NCI-H82 treated with DMSO at 0.1 percent for 48 hours (cell line): Measurements from ENCODE around the gene USP34.
A peak's percentile ranks its signal among the peaks of the same experiment; 100 is the strongest.
"Not testable (repeated sequence)": the region's sequence is repeated elsewhere in the genome, so short reads cannot be mapped to it uniquely, and the experiment has no call there.

Experiments used
- DNase-seq: peaks from one replicate; lab custom pipeline; 2025; ENCODE audit not compliant: unreplicated experiment; lab: John Stamatoyannopoulos, UW

USP34 gene

DNA sequence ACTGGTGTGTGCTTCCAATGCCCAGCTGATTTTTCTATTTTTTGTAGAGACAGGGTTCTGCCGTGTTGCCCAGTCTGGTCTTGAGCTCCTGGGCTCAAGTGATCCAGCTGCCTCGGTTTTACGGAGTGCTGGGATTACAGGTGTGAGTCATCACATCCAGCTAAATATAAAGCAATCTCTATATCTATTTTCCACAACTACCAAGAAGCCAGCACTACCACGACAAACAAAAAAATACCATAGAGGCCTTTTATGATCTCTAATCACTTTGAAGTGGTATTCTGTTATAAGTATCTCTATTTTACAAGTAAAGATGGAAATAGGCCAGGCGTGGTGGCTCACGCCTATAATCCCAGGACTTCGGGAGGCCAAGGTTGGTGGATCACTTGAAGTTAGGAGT lies 274.2 kb downstream of the USP34 start:
- DNase-seq = no peak

DNA sequence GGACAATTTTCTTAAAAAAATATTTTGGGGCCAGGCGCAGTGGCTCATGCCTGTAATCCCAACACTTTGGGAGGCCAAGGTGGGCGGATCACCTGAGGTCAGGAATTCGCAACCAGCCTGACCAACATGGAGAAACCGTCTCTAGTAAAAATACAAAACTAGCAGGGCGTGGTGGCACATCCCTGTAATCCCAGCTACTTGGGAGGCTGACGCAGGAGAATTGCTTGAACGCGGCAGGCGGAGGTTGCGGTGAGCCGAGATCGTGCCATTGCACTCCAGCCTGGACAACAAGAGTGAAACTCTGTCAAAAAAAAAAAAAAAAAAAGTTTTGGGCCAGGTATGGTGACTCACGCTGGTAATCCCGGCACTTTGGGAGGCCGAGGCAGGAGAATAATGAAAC lies 276.2 kb downstream of the USP34 start:
- DNase-seq = not testable (repeated sequence)

DNA sequence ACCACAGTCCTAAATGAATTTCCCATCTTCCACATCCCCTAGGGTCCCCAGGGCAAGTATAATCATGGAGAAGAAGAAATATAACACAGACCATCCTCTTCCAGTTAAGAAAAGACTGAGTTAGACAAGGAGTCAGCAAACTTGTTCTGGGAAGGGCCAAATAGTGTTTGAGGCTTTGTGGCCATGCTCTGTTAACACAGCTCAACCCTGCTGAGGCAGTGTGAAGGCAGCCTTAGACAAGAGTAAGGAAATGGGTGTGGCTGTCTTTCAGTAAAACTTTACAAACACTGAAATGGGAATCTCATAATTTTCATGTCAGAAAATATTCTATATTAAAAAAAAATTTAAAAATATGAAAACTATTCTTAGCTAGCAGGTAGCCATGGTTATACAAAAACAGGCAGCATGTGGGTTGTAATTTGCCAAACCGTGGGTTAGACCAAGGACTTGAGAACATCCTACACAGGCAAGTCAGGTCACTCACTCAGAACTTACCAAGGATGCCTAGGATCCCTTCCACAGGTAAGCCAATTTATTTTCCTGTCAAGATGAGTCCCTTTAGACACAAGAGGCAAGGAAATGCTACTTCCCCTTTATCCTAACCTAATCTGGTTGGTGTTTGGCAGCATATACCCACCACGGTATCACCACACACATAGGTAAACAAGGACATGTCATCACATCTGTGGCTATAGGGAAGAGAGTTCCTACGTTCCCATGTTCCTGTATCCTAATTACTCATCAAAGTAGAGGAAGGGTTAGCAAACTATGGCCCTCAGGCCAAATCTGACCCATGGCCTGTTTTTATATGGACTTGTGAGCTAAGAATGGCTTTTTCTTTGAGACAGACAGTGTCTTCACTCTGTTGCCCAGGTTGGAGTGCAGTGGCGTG lies 277.0 kb downstream of the USP34 start:
- no peak for DNase-seq

DNA sequence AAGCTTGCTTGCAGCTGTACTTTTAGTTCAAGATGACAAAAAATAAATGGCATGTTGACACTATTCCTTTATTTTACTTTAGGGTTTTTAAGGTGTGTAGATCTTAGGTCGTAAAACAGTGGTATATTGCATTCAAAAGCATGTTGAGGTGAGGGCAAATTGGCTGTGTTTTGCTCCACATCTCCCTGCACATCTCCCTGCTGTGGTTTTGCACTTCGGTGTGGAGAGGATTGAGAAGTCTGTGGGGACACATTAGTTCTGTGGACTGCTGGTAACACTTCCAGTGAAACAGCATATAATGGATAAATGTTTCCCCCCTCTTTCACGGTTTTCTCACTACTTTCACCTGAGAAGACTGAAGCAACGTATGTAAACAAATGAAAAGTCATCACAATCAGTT lies 283.8 kb downstream of the USP34 start:
- no peak for DNase-seq

DNA sequence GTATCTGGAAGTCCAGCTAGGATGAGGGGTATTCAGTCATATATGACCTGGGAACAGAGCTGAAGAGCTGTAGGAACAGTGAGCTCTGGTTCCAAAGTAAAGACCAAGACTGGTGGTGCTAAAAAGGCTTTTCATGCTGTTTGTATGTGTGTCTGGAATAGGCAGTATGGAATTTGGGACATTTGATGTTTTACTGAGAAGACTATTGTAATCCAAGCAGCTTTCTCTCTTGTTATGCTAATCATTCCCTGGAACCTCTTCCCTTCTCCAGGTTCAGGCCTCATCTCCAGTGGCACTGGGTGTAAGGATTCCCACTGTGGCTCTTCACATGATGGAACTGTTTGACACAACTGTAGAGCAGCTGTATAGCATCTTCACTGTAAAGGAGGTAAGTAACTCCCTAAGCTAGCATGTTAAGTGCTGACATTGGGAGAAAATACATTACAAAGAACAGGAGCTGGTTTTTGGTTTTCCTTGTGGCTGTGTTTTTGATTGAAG lies 285.6 kb downstream of the USP34 start:
- DNase-seq = no peak

DNA sequence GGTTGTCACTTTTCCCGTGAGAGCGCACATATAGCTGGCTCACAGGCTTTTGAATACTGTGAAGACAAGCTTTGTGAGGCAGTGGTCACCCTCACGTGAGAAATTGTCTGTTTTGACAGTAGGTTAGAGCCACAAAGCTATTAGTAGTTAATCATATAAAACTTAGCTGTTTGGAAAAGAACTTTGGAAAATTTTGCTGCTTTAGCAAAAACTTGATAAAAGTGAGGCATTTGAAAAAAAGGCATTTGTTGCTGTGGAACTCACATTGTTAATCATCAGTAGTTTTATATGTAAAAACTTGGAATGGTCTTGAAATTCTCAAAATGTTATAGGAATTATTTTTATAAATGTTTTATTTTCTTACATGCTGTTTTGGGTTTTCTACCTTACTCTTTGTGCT lies 286.6 kb downstream of the USP34 start:
- DNase-seq = no peak

DNA sequence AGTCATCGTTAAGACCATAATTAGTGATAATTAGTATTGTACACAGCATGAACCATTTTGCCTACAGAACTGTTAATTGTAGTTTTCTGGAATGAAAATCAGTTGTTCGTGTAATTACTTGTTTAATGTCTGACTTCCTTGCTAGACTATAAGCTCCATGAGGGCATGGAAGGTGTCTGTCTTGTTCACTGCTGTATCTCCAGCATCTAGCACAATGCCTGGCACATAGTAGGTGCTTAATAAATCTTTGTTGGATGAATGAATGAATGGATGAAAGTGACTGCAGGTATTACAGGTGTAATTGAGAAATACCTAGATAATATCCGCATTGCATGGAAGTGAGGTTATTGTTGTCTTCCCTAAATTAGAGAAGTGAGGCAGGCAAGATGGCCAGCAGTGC lies 287.1 kb downstream of the USP34 start:
- DNase-seq = no peak

DNA sequence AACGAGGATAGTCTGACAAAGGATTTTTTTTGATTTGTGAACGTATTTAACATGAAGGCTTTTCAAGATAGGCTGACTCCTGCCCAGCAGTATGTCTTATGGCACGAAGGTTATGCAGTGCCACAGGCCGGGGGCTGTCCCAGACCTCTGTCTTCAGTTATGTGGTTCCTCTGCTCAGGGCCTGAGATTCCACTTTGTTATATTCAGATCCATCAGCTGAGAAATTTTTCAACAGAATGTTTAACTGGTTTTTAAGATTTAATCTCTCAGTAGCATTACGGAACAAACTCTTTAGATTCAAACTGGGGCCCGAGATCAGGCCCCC lies 288.9 kb downstream of the USP34 start:
- no peak for DNase-seq

DNA sequence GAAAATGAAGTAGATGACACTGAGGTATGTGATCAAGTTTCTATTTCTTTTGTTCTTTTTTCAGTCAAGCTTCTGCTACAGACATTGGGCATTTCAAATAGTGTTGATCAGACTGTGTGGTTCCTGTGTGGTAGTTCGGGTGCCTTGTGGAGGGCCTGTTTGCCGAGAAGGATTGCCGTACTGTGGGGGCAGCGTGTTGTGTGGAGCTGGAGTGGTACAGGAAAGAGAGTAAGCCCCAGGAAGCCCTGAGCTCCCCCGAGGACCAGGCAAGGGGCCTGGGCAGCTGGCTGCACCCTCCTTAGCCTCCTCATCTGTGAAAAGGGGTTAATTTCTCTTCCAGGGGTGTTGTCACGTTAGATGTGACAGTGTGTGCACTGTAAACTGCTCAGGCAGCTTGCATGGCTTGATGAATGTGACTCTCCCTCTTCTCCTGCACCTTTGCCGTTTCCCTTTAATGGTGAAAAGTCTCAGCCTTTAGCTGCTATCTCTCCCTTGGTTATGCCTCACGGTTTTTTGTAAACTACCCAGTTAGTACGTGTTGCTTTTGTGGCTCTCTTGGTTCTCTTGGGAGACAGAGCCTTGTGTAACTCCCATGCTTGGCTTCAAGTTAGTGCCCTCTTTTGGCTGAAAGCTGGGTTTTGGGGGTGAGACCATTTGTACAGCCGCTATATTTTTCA lies 289.4 kb downstream of the USP34 start:
- DNase-seq = no peak

DNA sequence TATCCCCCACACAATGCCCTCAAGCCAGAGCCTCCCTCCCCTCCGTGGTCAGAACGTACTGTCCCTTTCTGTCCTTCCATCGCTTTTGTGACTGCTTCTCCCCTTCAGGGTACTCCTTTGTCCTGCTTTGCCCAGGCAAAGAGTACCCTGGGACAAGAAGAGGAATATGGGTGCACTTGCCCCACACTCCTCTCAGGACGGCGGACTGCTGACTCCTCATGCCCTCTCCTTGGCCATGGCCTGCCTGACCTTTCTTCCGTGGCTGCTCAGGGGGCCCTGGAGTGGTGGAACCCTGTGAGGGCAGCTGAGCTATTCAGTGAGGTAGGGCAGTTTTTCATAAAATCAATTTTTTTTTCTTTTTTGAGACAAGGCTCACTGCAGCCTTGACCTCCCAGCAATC lies 290.2 kb downstream of the USP34 start:
- no peak for DNase-seq

DNA sequence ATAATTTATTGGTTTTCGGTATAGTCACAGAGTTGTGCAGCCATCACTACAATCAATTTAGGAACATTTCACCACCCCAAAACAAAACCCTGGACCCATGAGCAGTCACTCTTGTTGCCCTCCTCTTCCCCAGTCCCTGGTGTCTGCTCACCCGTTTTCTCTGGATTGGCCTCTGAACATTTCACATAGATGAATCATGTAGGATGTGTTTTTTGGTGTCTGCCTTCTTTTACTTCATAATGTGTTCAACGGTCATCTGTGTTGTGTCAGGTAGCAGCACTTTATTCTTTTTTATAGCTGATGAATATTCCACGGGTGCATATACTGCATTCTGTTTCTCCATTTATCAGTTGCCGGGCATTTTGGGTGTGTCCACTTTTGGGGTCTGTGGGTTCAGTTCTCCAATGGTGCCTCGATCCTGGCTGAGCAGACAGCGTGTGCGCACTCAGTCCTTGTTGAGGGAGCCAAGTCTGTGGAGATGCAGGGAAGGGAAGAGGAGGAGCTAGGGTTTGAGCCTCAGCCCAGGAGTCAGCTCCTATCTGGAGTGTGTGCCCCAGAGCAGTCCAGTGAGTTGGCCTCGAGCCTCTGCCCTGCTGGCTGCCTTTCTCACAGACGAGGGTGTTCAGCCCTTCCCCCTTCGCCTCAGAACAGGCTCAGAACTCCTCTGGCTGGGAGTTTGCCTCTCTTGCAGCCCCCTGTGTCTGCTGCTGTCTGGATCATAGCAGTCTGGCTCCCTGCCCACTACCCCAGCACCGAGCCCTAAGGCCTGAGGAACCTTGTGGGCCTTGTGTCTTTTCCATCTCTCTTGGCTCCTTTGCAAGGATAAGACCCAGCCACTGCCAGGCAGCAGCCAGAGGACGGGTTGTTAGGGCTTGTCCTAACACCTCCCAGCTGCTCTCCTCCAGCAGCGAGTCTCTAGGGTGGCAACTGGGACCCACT lies 290.9 kb downstream of the USP34 start:
- no peak for DNase-seq

DNA sequence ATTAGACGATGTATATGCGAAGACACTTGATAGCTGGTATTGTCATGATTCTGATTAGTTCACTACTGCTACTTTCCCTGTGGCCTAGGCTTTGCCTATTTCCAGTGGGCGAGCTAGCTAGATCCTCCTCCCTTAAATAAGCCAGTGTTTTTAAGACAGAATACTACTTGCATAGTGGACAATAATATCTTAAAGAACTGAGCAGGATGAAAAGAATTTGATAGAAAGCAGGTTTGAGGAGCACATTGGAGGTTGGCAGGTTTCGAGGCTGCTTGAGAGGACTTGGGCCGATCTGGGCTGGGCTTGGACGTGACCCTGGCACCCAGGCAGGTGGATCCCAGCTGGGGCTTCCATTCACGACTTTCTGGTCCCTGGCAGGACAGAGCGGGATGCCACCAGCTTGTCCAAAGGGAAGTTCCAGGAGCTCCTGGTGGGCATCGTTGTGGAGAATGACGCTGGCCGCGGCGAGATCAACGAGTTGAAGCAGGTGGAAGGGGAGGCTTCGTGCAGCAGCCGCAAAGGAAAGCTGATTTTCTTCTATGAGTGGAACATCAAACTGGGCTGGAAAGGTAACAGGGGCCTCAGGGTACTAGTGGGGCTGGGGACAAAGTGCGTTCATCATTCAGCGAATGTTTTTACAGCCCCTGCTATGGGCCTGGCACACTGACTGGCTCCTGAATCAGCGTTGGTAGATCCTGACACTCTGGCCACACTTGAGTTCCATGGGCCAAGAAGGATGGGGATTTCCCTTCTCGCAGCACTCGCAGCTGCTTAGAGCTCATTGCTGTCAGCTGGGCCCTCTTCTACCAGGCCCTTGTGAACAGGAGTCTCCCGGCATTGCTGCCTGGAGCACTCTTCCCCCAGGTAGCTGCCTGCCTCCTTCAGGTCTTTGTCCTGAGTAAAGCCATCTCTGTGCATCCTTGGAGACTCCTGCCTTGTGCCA lies 292.0 kb downstream of the USP34 start:
- no peak for DNase-seq

DNA sequence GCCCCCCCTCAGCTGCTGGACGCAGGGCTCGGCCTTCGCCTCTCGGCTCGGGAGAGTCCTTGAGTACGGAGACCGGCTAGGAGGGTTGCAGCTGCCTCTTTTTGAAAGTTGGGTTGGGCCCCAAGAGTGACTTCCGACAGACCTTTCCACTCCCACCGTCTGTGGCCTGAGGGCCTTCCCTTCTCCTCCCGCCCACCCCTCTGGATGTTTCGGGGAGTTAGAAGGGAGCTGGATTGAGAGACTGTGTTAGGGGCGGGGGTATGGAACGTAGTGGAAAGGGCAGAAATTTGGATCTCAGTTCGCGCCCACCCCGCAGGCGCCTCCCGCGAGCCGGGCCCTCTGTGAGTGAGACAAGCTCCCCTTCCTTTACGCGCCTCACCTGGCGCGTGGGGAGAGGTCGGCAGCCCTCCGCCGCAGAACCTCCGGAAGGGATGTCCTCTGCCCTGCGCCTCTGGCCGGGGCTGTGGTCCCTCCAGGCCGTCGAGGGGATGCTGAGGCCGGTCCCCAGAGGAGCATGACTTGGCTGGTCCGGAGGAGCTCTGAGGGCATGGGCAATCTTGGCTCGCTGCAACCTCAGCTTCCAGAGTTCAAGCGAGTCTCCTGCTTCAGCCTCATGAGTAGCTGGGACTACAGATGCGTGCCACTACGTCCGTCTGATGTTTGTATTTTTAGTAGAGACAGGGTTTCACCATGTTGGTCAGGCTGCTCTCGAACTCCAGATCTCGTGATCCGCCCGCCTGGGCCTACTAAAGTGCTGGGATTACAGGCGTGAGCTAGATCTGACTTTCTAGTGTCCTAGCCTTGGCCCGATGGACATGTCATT lies 292.9 kb downstream of the USP34 start:
- DNase-seq = no peak

DNA sequence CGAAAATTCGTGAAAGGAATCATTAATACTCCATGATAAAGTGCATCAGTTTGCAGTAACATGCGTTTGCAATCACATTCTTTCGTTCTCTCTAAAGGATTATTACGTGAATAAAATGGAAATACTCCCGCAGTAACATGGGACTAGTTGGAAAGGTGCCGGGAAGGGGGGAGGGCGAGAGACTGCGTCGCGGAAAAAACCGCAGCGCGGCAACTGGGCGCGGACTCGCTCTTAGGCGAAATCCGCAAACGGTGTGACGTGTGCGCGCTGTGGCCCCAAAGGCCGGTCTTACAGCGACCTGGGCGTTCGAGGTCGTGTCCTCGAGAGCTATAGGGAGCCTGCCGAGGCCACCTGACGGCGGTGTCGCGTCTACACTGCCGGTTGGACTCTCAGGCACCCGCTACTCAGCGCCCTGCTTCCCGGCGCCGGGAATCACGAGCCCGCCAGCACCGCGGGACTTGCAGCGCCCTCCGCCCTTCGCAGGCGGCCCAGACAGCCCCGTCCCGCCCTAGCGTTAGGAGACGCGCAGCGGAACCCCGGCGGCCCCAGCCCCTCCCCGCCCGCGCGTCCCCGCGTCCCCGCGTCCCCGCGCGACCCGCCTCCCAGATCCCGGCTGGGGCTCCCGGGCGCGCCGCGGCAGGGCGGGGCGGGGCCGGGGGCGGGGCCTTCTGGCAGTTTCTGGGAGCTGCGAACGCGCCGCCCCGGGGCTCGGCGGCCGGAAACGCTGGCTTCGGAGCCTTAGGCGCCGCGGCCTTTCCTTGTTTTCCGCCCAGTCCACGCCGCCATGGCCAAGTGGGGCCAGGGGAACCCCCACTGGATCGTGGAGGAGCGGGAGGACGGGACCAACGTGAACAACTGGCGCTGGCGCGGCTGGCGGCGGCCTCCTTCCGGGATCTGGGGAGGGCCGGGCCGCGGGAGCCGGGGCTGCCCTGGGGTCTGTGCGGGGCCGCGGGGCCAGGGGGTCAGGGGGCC lies 293.8 kb downstream of the USP34 start:
- DNase-seq = peak; percentile 55

DNA sequence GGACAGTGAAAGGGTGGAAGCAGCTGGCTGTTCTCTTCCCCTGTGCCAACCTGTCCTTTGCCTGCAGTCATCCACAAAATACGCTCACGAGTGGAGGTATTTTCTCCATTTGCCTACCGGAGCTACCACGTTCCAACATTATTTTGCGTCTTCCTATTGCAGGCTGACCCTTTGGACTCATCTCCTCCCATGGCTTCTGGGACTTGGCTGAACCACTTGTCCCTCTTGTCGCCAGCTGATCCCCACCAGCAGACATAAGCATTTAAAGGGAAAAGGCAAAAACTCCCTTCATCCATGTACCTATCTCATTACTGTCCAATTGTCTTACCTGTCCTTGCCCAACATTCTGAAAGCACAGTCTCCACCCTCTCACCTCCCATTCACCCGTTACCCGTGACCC lies 295.9 kb downstream of the USP34 start:
- no peak for DNase-seq

DNA sequence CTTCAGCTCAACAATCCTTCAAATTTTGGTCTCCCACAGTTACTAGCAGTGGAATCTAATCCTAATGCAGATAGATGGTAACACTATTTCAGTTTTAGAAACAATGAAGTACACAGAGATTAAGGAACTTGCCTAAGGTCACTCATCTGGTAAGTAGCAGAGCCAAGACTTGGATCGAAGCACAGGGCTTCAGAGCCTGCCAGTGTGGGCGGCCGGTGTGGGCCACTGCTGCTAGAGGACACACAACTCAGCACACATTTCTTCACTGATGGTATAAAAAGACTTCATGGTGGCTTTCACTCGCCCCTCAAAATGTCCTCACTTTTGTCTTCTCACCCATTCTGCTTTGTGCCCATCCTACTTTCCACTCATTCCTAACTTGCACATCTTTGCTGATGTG lies 297.8 kb downstream of the USP34 start:
- DNase-seq = no peak

DNA sequence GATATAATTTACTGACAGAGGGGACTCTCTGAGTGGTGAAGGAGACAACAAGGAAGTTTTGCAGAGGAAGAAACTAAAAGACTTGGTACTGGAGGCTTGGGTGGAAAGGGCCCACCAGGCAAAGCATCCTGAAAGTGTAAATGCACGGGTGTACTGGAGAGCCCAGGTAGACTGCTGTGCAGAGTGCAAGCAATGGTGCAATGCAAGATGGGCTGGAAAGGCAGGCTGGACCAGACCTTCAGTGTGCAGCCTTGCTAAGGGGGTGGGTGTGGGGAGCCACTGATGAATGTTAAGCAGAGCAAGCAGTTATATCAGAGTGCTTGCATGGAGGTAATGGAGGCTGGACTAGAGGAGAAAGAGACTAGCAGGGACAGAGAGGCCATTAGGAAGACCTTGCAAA lies 298.2 kb downstream of the USP34 start:
- no peak for DNase-seq

DNA sequence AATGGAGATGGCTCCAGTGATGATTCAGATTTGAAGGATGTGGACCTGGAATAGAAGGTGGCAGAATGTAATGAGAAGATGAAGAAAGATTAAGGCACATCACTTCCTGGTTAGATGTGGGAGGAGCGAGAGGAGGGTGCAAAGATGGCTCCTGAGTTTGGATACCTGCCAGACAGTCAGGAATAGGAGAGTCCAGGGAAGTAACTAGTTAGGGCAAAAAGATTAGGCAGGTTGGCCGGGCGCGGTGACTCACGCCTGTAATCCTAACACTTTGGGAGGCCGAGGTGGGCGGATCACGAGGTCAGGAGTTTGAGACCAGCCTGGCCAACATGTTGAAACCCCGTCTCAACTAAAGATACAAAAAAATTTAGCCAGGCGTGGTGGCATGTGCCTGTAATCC lies 303.3 kb downstream of the USP34 start:
- DNase-seq = no peak
